HG03103 (cell line): ENCODE measurements around the gene TTC39B.
"Not testable (repeated sequence)": the region's sequence is repeated elsewhere in the genome, so short reads cannot be mapped to it uniquely, and the experiment has no call there.

Experiments
- ATAC-seq: cut with Tn5 transposase; IDR thresholded peaks from one replicate; pipeline ENCODE4 v1.9.1; 2021; ENCODE audit warnings: low read depth; ENCODE audit not compliant: unreplicated experiment

TTC39B gene

DNA sequence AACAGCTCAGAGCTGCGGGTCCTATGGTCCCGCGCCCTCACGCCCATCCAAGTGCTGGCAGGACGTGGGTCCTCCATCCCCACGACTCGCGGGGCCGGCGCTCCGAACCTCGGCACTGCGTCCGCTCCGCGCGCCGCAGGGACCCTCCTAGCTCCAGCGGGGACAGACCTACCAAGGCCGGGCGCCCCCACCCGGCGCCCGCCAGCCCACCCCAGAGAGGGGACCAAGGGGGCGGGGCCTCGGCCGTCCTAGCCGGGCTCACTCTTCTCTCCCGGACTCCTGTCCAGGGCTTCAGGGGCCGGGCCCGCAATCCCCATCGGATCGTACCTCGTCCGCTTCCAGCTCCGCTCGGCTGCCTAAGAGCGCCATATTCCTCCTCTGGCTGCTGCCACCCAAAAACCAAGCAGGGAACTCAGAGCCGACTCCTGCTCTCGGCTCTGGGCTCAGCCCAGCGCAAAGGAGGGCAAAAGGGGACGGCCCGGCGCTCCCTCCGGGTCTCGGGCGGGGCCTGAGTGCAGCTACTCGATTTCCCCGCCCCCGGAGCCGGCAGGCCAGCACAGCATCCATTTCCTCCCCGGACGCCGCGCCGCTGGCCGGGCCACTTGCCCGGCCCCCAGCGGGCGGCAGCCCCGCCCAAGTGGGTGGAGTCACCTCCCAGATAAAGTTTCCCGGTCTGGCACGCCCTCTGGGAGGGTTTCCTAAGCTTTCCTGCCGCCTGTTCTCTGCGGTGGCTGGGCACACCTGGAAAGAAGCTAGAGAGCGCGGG is at the start of gene TTC39B:
TSS of gene TTC39B (minus strand) at position 460 of the 766 bp plus-strand sequence. CDS start at position 369, 91 bp downstream.
- peak; percentile 93 for ATAC-seq

DNA sequence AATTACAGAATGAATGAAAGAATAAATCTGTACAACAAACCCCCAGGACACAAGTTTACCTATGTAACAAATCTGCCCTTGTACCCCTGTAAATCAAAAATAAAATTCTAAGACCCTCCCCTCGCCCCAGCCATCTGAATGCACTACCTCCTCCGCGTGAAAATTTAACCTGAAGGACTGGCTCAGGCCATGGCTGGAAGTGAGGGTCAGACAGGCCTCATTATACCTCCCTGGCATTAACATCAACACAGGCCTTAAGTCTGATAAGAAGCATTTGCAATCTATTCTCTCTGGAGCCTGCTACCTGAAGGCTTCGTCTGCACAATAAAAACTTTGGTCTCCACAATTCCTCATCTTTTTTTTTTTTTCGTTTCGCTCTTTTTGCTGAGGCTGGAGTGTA is 48.7 kb upstream of the TTC39B start:
- ATAC-seq: no peak

DNA sequence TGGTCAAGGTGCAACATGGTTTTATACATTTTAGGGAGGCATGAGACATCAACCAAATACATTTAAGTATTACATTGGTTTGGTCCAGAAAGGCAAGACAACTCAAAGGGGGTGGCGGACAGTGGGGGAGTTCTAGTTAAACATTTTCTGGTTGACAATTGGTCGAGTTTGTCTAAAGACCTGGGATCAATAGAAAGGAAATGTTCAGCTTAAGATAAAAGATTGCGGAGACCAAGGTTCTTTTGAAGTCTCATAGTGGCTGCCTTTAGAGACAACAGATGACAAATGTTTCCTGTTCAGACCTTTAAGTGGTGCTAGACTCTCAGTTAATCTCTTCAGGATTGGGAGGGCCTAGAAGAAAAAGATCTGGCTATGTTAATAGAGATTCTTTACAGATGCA is 47.7 kb upstream of the TTC39B start:
- ATAC-seq: no peak

DNA sequence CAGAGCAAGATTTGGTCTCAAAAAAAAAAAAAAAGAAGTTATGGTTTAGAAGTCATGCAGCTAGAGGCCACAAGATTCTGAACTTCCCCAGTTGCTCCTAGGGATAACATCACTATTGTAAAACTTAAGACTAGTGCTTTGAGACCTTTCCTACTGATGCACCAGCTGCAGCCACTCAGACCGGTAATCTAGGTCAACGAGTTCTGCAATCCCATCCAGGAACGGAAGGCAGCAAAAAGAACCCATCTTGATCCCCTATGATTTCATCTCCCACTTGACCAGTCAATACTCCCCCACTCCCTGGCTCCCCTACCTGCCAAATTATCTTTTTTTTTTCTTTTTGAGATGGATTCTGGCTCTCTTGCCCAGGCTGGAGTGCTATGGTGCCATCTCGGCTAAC is 46.9 kb upstream of the TTC39B start:
- no peak for ATAC-seq

DNA sequence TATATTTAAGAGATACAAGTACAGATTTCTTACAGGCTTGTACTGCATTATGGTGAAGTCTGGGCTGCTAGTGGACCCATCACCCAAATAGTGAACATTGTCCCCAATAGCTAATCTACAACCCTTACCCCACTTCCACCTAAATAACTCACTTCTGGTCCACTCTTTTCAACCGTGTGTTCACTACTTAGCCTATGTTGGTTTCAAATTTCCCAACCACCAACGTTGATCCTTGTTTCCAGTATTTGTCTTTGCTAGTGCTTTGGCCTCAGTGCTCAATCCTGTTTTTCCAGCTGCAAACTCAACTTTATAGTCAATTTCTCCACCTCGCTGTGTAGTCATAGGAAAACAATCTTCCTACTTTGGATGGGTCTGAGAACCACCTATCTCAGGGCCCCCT is 45.3 kb upstream of the TTC39B start:
- ATAC-seq: no peak

DNA sequence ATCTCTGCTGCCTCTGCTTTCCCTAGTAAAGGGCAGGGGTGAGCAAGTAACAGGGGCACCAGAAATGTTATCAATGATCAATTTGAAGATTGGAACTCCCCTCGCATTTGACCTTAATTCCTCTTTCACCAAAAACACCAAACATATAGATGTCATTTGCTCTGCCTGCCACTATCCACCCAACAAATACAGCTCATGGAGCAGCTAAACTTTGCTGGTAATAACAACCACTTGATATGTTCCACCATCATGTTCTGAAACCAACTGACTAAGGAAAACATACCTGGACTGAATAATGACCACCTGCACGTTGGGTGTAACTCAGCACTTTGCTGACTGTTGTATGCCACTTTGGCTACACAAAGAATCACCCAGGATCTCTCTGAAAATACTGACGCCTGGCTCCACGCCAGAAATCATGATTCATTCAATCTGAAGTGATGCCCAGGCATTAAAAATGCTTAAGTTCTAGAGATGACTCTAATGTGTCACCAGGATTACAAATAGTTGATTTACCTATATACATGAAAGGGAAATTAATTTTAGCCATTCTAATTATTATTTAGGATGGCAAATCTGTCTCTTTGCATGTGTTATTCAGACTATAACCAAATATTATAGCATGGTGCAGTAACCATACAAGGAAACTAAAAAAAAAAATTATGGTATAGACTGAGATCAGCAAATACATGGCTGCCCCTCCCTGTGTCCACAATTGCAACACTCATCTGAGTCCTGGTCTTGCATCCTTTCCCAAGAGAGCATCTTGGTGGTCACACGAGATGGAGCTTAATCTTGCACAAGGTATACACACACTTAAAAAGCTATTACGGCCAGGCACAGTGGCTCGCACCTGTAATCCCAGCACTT is 43.1 kb upstream of the TTC39B start:
- ATAC-seq: no peak

DNA sequence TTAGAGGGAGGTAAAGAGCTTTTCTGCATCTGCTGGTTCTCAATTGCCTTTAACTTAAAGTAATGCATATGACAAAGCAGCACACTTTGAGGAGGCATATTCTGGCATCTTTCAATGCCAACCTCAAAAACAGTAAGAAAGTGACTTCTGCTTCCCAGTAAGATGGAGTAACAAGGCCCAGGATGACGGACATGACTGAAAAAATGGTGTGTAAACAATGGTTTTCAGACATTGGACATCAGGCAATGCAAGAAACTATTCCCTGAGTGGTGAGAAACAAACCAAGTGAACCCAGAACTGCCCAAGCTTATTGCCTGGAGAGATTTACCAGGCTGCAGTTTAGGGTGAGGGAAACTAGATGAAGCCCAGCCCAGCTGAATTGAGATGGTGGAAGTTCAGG is 39.8 kb upstream of the TTC39B start:
- no peak for ATAC-seq

DNA sequence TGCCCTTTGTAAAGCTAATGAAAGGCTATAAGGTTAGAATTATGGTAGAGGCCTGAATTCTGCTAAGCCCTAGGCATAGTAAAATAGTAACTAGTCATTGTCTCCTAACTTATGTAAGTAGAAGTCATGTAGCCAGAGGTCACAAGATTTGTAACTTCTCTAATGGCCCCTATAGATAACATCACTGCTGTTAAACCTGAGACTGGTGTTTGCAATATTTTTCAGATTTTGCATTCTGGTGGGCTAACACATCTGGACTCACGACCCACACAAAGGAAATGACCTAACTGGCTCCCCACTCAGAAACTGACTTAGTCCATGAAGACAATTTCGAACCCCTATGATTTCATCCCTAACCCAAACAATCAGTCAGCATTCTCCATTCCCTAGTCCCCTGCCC is 37.2 kb upstream of the TTC39B start:
- no peak for ATAC-seq

DNA sequence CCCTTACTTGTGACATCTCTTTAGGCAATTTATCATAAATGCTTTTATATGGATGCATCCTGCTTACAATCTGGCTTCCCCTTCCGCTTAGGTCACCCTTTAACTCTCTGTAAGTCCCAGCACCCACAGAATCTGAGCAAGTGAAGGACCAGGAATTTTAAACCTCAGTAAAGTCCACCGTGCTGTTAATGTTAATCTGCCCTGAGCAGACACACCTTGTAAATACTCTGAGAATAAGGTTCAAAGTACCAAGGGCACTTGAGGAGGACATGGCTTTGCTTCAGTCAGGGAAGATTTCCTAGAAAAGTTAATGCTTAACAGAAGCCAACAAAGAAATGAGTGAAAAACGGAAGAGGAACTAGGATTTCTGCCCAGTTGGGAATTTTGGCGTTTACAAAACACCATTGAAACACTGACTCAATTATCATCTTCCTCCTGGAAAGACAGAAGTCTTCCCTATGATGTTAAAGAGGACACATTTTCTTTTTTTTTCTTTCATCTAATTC is 26.4 kb upstream of the TTC39B start:
- no peak for ATAC-seq

DNA sequence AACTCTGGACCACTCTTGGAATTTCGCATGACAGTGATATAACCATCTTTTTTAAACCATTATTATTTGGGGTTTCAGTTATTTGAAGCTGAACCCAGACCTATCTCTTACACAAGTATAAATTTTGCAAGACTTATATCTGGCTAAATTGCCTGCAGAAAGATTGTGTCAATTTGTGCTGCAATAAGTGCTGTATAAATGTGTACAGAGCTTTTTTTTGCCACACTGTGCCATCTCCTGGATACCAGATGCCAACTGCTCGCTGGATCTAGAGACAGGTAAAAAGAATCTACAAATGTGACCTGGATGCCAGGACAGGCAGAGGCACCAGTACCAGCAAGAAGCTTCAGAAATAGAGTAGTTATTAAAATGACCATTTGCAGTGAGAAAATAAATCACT is 25.9 kb upstream of the TTC39B start:
- ATAC-seq: no peak

DNA sequence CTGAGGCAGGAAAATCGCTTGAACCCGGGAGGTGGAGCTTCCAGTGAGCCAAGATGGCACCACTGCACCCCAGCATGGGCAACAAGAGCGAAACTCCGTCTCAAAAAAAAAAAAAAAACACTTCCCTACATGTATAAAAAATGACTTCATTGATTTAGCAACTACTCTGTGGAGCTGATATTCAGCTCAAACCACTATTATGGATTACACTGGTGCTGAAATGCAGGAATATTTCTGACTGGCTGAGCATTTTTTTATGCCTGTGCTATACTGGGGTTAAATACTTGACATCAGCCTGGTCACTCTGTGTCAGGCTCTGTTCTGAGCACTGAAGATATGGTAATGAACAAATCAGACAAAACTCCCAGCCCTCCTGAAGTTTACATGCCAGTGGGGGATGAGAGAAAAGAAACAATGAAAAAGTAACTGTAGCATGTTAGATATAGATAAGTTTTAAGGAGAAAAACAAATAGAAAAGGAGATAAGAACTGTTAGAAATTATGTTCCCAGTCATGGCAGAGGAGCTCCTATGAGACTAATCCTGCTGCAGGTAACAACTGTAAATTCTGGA is 22.6 kb upstream of the TTC39B start:
- ATAC-seq: no peak

DNA sequence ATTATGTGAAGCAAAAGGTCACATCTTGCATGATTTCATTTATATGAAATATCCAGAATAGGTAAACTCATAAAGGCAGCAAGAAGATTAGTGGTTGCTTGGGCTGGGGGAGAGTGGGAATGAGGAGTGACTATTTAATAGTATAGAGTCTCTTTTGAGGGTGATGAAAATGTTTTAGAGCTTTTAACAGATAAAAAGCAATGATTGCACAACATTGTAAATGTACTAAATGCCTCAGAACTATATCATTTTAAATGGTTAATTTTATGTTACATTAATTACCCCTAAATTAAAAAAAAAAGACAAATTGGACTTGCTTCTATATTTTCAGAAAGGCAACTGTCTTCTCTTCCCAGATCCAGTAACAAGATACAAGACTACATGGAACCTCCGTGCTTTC is 21.9 kb upstream of the TTC39B start:
- ATAC-seq: no peak

DNA sequence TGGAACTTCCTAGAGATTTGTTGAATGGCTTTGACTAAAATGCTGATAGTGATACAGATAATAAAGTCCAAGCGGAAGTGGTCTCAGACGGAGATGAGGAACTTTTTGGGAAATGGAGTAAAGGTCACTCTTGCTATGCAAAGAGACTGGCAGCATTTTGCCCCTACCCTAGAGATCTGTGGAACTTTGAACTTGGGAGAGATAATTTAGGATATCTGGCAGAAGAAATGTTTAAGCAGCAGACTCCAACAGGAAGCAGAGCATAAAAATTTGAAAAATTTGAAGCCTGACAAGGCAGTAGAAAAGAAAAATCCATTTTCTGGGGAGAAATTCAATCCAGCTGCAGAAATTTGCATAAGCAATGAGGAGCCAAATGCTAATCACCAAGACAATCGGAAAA is 15.7 kb upstream of the TTC39B start:
- not testable (repeated sequence) for ATAC-seq

DNA sequence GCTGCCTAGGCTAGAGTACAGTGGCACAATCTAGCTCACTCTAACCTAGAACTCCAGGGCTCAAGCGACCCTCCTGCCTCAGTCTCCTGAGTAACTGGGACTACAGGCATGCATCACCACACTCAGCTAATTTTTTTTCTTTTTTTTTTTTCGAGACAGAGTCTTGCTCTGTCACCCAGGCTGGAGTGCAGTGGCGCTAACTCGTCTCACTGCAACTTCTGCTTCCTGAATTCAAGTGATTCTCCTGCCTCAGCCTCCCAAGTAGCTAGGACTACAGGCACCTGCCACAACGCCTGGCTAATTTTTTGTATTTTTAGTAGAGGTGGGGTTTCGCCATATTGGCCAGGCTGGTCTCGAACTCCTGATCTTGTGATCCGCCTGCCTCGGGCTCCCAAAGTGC is 12.6 kb upstream of the TTC39B start:
- ATAC-seq: not testable (repeated sequence)

DNA sequence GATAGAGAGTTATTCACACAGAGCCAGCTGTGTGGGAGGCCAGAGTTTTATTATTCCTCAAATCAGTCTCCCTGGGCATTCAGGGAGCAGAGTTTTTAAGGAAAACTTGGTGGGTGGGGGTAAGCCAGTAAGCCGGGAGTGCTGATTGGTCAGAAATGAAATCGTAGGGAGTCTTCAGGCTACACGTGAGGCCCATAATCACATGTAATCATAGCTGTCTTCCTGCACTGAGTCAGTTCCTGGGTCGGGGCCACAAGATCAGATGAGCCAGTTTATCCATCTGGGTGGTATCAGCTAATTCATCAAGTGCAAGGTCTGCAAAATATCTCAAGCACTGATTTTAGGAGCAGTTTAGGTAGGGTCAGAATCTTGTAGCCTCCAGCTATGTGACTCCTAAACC is 10.8 kb upstream of the TTC39B start:
- ATAC-seq: no peak

DNA sequence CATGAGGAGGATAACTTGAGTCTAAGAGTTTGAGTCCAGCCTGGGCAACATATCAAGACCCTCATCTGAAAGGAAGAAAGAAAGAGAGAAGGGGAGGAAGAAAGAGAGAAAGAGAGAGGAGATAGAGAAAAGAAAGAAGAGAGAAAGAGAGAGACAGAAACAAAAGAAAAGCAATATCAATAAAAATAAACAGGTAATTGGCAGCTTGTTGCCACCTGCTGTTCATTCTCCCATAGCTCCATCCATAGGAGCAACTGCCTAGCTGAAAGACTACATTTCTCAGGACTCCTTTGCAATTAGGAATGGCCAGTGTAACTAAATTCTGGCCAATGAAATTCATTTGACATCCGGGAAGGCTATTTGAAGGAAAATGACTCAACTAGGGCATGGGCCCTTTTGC is 4.6 kb upstream of the TTC39B start:
- no peak for ATAC-seq

DNA sequence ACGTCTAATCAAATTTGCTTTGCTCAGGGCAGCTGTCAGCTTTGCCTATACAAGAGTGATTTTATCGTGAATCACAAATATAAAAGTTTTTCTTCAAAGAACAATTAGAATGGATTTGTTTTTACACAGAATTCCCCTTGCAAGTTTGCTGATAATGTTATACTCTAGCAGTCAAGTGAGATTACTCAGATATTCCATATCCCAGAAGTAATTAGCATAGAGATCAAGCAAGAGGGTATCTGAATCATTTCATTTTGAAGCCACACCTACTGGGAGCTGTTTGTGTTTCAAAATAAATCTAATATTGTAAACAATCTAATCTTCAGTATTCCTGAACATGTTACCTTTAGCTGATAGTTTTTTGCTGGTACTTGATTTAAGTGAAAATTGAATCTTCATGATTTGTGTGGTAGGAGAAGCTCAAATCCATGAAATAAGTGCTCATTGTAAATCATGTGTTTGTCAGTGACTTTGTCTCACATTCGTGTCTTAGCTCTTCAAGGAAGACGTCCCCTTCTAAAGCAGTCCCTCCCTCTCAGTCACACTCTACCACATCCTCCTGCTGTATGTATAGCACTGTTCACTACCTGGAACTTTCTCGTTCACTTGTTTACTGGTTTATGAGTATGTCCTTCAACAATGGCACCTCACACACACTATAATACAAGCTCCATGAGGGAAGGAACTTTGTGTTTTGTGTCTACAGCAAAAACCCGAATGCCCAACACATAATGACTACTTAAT is 3.3 kb upstream of the TTC39B start:
- ATAC-seq: no peak

DNA sequence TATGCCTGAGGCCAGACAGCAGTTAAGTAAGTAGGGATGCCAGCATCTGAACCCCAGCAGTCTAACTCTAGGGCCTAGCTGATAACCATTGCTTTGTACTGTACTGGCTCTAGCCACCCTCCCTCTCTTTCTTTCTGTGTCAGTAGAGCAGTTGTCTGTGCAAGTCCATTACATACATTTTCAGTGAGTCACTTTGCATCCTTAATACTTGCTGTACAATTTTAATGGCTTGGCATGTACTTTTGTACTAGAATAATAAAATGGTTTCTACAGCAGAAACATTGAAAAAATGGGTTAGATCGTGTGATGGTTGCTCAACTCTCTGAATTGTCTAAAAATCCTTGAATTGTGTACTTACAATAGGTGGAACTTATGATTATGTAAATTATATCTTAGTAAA is 1.5 kb upstream of the TTC39B start:
- no peak for ATAC-seq

DNA sequence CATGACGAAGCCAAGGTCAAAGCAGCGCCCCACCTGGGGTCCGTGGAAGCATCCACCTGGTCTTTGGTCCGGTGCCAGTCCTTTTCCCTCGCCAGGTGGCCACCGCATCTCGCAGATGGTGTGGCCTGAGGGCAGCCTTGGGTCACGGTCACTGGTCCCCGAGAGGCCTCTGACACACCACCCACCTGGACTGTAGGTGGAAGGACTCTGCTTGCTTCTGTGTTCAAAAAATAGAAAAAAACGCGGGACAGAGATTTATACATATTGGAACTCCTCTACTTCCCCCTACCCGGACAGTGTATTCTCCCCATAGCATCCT is 466 bp upstream of the TTC39B start:
- ATAC-seq: no peak

DNA sequence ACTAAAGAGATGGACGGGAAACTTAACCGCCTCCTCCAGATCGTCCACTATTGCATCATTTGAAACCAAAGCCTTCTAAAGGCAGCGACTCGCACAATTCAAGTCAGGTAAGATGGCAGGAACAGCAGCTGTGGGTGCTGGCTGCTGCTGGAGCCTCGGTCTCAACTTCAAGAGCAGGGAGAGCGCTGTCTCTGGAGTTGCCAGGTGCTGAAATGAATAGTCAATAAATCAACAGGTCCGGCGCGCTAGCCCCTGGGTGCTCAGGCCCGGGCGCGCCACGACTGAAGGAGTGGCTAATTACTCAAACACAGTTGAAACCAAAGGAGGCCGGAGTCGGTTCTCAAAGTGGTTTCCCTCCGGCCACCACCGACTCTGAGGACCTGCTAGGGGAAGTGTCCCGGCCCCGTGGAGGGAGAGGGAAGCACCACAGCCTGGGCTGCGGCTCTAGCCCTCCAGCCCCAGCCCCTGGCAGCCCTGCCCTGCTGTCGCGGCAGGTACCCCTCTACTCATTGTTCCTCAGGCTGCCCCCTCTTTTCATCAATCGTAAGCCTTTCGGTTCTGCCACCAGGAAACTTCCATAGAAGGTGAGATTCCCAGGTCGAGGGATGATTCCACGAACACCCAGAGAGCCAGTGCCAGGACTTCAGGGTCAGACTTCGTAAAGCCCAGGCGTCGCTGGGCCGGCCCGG is 804 bp downstream of the TTC39B start:
- no peak for ATAC-seq
